Measurements from ENCODE around the gene NSUN6.
"Not testable (repeated sequence)": the region's sequence is repeated elsewhere in the genome, so short reads cannot be mapped to it uniquely, and the experiment has no call there.

NSUN6 gene

DNA sequence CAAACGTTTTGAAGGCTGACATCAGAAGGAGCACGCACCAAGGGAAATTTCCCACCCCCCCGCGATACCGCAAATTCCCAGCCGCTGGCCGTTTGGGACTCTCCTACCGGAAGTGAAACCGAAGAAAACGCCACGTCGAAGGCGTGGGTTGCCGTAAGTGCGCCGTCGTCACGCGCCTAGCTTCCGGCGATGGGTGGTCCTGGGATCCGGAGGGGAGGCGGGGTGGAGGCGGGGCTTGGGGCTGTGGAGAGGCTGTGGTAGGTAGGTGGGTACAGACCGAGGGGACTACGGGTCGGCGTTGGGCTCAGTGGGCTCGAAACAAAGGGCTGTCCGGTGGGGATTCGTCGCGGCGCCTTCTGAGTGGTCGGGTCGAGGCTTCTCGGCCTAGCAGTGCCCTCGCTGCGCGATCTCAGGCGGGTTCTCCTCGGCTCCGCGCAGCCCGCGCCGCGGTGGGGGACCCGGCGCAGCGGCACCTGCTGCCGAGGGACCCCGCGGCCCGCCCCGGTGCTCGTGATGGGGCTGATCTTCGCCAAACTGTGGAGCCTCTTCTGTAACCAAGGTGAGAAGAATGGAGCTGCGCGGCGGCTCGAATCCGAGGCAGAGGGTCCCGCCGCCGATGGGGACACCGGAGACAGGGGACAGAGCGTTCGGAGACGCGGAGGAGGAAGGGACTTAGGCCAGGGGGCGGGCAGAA, 7.9 kb upstream of the NSUN6 start, which contains the start of gene ARL5B:
ARL5B (plus strand) TSS at position 307 of the 694 bp plus-strand sequence; CDS start at position 514, 207 bp downstream.
- DNase-seq, result peak; percentile 98

DNA sequence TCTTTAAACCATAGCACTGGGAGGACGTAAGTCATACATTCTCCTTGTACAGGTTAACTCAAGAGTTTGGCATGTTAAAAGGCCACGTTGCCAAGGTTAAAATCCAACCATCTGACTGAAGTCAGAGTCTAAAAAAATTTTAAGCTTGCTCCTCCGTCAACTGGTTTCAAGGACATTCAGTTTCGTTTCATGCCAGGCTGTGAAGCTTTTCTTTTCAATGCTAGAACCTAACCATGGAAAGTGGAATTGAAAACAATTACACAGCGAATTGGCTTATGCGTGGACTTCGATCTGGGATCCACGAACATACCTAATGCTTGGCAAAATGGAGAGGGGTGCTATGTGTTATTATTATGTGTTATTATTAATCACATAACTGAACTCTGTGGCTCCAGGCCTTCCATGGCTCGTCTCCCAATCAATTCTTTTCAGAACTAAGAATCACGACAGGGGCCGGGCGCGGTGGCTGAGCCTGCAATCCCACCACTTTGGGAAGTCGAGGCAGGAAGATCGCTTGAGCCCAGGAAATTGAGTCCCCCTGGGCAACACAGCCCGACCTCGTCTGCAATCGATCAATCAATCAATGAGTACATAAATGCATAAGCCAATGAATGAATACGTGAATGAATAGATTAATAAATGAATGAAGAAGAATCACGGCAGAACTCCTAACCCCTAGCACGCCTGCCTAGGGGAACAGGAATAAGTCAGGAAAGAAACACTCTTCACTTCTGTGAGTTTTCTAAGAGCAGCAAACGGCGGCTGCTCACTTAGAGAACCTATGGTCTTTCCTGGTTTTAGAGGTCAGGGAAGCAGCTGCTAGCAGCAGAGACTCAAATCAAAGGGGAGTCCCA, 7.1 kb upstream of the NSUN6 start:
- DNase-seq, result peak; percentile 68

DNA sequence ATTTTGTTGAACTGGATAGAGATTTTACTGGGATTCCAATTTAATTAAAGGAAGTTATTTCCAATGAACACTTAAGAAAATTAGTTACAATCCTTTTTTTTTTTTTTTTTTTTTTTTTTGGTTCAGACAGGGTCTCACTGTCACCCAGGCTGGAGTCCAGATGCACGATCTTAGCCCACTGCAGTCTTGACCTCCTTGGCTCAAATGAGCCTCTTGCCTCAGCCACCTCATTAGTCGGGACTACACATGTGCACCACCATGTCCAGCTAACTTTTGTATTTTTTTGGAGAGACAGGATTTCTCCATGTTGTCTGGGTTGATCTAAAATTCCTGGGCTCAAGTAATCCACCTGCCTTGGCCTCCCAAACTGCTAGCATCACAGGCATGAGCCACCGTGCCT, 5.3 kb upstream of the NSUN6 start:
- no peak for DNase-seq

DNA sequence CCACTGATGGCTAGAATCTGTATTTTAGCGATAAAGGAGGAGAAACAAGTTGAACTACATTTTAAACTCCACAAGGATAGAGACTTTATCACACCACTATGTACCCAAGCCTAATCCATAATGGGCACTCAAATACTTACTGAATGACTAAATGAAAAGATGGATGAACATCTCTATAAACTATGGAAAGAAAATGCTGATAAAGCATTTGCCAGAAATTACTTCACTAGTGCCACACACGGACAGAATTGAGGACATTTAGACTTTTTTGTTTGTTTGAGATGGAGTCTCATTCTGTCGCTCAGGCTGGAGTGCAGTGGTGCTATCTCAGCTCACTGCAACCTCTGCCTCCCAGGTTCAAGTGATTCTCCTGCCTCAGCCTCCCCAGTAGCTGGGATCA, 1.7 kb upstream of the NSUN6 start:
- DNase-seq, result no peak

DNA sequence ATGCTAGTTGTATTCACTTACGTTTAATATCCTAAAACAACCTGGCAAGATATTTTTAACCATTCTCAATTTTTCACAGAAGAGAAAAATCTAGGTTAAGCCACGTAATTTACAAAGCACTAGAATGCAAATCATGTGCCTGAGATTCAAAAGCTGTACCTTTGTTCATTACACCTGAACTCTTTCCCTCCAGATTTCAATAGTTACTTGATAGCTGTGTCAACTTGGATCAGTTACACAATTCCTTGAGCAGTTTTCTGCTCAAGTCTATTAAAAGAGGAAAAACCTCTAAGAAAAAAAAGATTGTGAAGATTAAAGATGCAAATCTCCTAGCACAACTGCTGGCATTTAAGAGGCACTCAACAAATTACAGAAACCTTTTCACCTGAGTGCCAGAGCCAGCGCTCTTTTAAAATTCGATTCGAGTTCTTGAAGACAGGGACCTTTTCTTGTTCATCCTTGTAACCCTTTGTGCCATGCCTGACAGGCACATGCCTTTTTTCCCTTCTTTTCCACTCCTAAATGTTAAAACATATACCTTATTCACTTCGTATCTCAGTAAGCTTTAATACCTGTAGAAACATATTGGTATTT, 886 bp downstream of the NSUN6 start:
- DNase-seq, result no peak

DNA sequence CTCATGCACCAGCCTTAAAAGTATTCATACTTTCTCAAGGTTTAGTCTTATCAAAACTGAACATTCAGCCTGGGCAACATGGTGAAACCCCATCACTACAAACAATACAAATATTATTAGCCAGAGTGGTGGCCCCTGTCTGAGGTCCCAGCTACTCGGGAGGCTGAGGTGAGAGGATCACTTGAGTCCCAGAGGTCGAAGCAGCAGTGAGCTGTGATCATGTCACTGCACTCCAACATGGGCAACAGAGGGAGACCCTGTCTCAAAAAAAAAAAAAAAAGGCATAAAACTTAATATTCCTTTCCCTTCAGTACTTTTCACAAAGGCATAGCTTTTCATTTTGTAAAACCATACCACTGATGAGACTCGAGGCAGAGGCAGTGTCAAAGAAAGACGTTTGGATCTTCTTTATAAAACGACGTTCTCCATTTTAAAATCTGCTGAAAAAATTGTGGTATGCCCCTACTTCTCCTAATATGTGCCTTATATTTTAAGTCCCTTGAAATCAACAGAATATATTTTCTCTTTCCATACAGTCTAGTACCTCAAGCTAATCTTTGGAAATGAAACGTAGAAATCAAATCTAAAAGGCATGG, 1.9 kb downstream of the NSUN6 start:
- DNase-seq, result no peak

DNA sequence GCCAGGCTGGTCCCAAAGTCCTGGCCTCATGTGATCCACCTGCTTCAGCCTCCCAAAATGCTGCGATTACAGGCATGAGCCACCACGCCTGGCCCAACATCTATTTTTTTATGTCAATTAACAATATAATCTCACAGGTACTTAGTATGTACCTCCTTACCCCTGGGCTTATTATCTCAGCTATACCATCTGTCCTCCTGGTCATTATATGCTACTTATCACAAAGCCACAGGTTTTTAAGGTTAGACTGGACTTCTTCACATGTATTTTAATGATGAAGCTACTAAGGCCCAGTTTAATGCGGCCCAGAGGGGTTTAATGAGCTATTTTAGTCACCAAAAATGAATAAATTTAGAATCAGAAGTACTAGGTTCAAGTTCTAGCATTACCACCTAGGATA, 3.4 kb downstream of the NSUN6 start:
- DNase-seq, result no peak

DNA sequence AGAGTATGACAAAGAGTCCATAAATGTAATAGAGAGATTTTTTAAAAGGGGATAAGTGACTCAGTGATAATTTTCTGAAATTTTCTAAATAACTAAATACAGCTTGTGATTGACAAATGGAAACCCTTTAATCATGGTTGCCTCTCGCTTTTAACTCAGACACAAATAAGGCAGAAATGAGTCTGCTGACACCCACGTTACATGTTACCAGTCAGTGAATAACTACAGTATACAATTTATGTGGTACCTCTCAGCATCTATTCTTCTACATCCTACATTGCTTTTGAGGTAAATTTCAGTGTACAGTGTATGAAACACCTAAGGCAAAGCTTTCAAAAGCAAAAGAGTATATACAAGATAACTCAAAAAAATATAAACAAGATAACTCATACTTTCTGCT, 4.2 kb downstream of the NSUN6 start:
- DNase-seq, result no peak

DNA sequence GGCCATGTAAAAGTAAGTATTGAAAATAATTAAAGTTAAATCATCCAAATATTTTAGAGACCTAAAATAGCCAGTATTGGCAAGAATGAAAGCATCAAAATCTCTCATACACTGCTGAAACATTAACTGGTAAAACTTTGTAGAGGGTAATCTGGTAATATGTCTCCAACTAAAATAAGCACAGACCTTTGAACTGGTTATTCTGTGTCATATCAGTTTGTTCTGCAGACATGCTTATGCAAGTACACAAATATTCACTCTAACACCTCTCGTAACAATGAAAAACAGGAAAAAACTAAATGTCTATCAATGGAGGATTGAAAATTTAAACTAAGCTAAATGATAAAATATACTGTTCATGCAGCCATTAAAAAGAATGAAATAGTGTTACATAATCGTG, 11.7 kb downstream of the NSUN6 start:
- DNase-seq, result not testable (repeated sequence)

DNA sequence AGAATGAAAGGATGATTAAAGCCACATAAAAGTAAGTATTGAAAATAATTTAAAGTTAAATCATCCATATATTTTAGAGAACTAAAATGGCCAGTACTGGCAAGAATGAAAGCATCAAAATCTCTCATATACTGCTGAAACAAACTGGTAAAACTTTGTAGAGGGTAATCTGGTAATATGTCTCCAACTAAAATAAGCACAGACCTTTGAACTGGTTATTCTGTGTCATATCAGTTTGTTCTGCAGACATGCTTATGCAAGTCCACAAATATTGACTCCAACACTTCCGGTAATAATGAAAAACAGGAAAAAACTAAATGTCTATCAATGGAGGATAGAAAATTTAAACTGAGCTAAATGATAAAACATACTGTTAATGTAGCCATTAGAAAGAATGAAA, 14.0 kb downstream of the NSUN6 start:
- not testable (repeated sequence) for DNase-seq

DNA sequence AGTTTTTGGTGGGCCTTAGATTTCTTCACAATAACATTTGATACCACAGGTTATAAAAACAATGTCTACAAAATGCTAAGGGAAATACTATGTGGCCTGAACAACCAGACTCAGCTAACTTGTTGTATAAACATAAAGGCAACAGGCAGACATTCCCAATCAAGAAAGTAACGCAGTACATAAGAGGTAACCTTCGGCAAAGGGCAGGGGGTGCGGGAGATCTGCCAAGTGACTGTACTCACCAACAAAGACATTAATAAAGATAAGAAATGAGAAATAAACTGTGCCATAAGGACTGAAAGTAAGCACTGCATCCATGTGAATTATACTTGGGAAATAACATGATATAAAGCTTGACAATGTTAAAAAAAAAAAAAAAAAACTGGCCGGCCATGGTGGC, 15.4 kb downstream of the NSUN6 start:
- no peak for DNase-seq

DNA sequence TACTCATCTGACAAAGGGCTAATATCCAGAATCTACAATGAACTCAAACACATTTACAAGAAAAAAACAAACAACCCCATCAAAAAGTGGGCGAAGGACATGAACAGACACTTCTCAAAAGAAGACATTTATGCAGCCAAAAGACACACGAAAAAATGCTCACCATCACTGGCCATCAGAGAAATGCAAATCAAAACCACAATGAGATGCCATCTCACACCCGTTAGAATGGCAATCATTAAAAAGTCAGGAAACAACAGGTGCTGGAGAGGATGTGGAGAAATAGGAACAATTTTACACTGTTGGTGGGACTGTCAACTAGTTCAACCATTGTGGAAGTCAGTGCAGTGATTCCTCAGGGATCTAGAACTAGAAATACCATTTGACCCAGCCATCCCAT, 18.9 kb downstream of the NSUN6 start:
- DNase-seq, result not testable (repeated sequence)

DNA sequence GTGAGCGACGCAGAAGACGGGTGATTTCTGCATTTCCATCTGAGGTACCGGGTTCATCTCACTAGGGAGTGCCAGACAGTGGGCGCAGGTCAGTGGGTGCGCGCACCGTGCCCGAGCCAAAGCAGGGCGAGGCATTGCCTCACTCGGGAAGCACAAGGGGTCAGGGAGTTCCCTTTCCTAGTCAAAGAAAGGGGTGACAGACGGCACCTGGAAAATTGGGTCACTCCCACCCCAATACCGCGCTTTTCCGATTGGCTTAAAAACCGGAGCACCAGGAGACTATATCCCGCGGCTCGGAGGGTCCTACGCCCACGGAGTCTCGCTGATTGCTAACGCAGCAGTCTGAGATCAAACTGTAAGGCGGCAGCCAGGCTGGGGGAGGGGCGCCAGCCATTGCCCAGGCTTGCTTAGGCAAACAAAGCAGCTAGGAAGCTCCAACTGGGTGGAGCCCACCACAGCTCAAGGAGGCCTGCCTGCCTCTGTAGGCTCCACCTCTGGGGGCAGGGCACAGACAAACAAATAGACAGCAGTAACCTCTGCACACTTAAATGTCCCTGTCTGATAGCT, 23.9 kb downstream of the NSUN6 start:
- peak; percentile 87 for DNase-seq

DNA sequence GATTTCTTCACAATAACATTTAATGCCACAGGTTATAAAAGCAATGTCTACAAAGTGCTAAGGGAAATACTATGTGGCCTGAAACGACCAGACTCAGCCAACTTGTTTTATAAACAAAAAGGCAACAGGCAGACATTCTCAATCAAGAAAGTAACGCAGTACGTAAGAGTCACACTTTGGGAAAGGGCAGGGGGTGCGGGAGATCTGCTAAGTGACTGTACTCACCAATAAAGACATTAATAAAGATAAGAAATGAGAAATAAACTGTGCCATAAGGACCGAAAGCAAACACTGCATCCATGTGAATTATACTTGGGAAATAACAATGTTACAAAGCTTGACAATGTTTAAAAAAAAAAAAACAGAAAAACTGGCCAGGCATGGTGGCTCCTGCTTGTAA, 25.5 kb downstream of the NSUN6 start:
- no peak for DNase-seq

DNA sequence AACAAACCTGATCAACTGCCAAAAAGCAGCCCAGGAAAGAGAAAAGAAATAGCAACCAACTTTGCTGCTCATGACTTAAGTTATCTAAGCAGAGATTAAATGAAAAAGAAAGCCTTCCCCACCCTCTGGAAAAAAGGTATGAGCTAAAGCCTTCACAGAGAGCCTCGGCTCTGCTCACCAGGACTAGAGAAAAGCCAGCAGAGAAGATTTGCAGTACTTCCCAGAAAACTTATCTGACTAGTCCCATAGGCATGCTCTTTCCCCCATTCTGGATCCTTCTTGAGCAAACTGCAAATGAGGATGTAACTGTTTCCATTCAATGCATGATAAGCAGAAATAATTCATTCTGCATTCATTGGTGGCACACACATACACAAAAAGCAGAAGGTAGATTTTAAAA, 27.7 kb downstream of the NSUN6 start:
- not testable (repeated sequence) for DNase-seq

DNA sequence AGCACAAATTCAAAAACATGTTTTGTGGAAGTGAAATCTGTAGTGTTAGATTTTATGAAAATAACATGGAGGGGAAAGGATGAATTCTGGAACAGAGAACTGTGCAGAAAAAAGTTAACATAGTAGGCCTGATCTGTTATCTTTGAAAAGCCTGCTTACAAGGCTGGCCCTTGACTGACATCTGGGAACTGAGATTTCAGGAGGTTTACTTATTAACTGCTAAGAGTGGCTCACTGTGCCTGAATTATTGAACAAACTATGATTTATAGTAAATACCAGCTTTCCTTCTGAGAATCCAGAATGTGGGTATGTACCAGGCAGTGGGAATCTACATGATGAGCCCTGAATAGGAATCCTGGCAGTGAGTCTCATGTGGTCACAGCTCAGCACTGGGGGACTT, 30.5 kb downstream of the NSUN6 start:
- DNase-seq, result no peak

DNA sequence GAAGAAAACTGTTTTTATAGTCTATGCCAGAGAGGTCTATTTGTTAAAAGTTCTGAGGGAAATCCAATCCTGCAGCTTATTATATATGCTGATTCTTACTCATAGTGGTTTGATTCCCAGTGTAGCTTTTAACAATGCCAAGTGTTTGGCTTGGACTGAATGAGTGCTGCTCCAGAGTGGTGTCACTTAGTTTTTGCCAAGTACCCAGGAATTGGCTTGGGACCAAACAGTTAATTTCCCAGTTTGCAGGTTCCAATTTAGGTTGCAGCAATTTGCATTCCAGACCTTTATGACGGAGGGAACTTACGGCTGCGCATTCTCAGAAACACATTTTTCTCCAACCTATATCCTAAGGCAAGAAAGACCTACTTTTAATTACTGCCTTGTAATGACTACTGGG, 32.4 kb downstream of the NSUN6 start:
- no peak for DNase-seq

DNA sequence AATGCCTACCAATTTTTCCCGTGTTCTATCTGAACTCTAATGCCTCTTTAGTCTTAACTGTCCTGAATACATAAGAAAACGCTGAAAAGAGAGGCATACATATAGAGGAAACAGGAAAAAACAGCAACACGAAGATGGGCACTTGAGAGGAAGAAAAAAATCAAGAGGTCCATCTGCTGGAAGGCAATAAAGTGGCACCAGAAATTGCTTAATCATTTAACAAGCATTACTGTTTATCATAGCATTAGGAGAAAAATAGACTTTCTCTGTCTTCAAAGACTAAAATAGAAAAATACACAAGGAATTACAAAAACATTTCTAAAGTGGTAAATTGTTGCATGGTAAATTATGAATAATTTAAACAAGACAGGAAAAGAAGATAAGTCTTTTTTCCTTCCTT, 35.0 kb downstream of the NSUN6 start:
- no peak for DNase-seq

DNA sequence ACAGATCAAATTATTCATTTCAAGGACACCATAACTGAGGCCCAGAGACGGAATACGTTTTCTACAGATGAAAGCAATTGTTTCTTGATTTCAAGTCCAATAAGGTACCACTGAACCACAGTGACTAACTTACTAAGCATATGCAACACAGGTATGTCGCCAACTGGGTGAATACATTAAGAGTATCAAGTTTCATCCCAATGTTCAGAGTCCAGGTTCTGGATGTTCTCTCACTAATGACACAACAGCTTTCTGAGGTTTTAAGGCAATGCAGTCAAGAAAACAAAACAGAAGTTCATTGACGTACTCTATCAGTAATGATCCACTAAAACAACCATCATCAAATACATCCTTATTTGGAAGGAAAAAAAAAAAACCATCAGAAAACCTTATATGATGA, 35.8 kb downstream of the NSUN6 start:
- no peak for DNase-seq

DNA sequence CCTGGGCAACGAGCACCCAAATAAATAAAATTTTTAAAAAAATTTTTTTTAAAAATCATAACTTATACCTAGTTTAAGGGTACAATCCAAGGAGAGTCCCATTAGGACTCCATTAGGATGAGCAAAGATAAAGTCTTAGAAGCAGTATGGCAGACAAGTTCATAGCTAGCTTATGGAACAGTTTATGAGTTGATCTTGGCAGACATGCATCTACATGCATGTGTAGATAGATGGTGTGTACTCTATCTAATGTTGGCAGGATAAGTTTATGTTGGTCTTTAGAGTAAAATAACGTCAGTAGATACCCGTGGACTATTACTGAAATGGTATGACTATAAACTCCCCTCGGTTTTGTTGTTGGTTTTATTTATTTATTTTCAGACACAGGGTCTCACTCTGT, 40.2 kb downstream of the NSUN6 start:
- no peak for DNase-seq

DNA sequence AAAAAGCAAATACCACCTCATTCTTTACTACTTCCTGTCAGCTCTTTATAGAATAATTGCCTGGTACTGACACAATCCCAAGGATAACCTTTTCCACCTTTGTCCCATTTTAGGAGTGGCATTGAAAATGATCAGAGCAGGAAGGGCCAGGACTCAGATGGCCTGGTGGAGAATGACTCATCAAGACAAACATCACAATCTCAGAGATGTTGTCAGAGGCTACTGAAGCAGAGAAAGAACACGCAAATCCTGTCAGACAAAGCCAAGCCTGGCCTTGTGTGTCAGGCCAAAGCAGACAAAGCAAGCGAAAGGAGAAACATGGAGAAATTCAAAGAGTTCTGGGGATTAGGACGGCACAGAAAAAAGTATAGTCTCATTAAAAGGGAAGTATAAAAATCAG, 40.9 kb downstream of the NSUN6 start:
- DNase-seq, result no peak

DNA sequence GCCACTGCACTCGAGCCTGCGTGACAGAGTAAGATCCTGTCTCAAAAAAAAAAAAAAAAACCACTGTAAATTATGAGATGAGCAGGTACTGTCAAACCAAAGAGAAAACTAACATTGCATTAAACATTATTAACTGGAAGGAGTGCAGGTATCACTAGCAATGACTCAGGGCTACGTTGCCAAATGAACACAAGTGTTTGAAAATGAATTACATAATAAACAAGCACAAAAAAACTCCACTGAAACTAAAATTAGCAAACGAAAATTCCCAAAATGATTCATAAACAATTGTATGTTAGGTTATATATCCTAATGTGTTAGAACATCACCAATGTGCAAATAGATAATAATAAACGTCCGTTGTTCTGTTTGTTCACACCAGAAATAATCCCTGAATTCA, 42.8 kb downstream of the NSUN6 start:
- no peak for DNase-seq

All from activated effector memory CD4-positive, alpha-beta T cell treated with anti-CD3 and anti-CD28 coated beads, Interleukin-2, amount 50 U/mL, for 16 hours (primary cell).